GM23248 (cell line): Measurements from ENCODE around the gene TMED3. TPM values are rescaled to one million over a fixed set of nuclear protein-coding genes. Genes with fewer than 3 reads are reported as not detected.
"Not testable (repeated sequence)": the region's sequence is repeated elsewhere in the genome, so short reads cannot be mapped to it uniquely, and the experiment has no call there.

Experiments used
- DNase-seq: peaks from one replicate; pipeline ENCODE4 v3.0.0-alpha.2; 2015
- H2AFZ ChIP-seq: fragments of 200-600 bp; sonication (generic); 2 replicates; pipeline ENCODE4 v1.6.1; 2016; ENCODE audit warnings: antibody characterized with exemption
- H3F3A ChIP-seq: fragments of 200-600 bp; sonication (generic); 2 replicates; pipeline ENCODE4 v1.6.1; 2016; ENCODE audit warnings: mild to moderate bottlenecking, antibody characterized with exemption, mixed run types; ENCODE audit not compliant: insufficient read depth
- H3K27ac ChIP-seq: fragments of 200-600 bp; sonication (generic); 2 replicates; pipeline ENCODE4 v1.5.1; 2016; ENCODE audit warnings: mild to moderate bottlenecking
- H3K27me3 ChIP-seq: fragments of 200-600 bp; sonication (generic); replicated peaks from 2 replicates; pipeline ENCODE4 v1.6.1; 2016; ENCODE audit warnings: mild to moderate bottlenecking; ENCODE audit not compliant: insufficient read depth
- H3K36me3 ChIP-seq: fragments of 200-600 bp; sonication (generic); 2 replicates; pipeline ENCODE4 v1.6.1; 2016; ENCODE audit warnings: low read depth, mild to moderate bottlenecking
- H3K4me1 ChIP-seq: fragments of 200-600 bp; sonication (generic); 2 replicates; pipeline ENCODE4 v1.6.1; 2016; ENCODE audit warnings: mild to moderate bottlenecking; ENCODE audit not compliant: insufficient read depth
- H3K4me2 ChIP-seq: fragments of 200-600 bp; sonication (generic); one replicate; pipeline ENCODE4 v1.6.1; 2016; ENCODE audit warnings: mild to moderate bottlenecking; ENCODE audit not compliant: unreplicated experiment
- H3K4me3 ChIP-seq: fragments of 200-600 bp; sonication (generic); 2 replicates; pipeline ENCODE4 v1.5.1; 2016; ENCODE audit warnings: mild to moderate bottlenecking
- H3K79me2 ChIP-seq: fragments of 200-600 bp; sonication (generic); 2 replicates; pipeline ENCODE4 v1.6.1; 2016; ENCODE audit warnings: mild to moderate bottlenecking; ENCODE audit not compliant: insufficient read depth
- H3K9ac ChIP-seq: fragments of 200-600 bp; sonication (generic); 2 replicates; pipeline ENCODE4 v1.6.1; 2016; ENCODE audit warnings: mild to moderate bottlenecking
- H3K9me2 ChIP-seq: fragments of 200-600 bp; sonication (generic); 2 replicates; pipeline ENCODE4 v1.6.1; 2016; ENCODE audit warnings: mixed run types, mild to moderate bottlenecking, moderate library complexity; ENCODE audit not compliant: insufficient read depth
- H3K9me3 ChIP-seq: fragments of 200-600 bp; sonication (generic); one replicate; pipeline ENCODE4 v1.6.1; 2017; ENCODE audit warnings: low read depth
- H4K20me1 ChIP-seq: fragments of 200-600 bp; sonication (generic); 2 replicates; pipeline ENCODE4 v1.6.0; 2016; ENCODE audit not compliant: insufficient read depth
- EZH2 ChIP-seq: fragments of 200-600 bp; sonication (generic); IDR thresholded peaks from 2 replicates; pipeline ENCODE4 v1.6.1; 2018; ENCODE audit warnings: antibody characterized with exemption, mild to moderate bottlenecking; ENCODE audit not compliant: insufficient read depth, poor library complexity, severe bottlenecking
- EZH2phosphoT487 ChIP-seq: fragments of 200-600 bp; sonication (generic); IDR thresholded peaks from 2 replicates; pipeline ENCODE4 v1.6.1; 2018; ENCODE audit warnings: antibody characterized with exemption, moderate library complexity, mild to moderate bottlenecking, low read depth; ENCODE audit not compliant: insufficient read depth
- WGBS, 2 experiments: methylation state at CpG; one replicate each; pipeline ENCODE4 v1.1.6; 2015 to 2017; ENCODE audit warnings: low lambda C conversion rate in 2 of 2, low coverage in 1 of 2; ENCODE audit errors: missing lambda C conversion rate in 2 of 2; 5-methylcytosine and 5-hydroxymethylcytosine counted together
- in situ Hi-C: fragments of 300-500 bp; cut with MboI; formaldehyde crosslinking; loops from 2 replicates; pipeline ENCODE4 v1.15.0; 2020
- polyA plus RNA-seq: library from polyadenylated mRNA; unstranded; fragments of >200 nt; fragmentation: Nextera tagmentation; extraction: Ambion mirVana; gene quantifications from 2 replicates; pipeline ENCODE4 v1.2.1, GENCODE V29; 2016
- total RNA-seq: library from RNA; depleted of rRNA; stranded (reverse); fragments of >200 nt; shearing (Covaris generic); gene quantifications from 2 replicates; pipeline ENCODE4 v1.2.3, GENCODE V29; 2014

The TMED3 gene
- total and polyA plus RNA-seq, 2 experiments from 2014 or later, result 168 to 209 TPM

DNA sequence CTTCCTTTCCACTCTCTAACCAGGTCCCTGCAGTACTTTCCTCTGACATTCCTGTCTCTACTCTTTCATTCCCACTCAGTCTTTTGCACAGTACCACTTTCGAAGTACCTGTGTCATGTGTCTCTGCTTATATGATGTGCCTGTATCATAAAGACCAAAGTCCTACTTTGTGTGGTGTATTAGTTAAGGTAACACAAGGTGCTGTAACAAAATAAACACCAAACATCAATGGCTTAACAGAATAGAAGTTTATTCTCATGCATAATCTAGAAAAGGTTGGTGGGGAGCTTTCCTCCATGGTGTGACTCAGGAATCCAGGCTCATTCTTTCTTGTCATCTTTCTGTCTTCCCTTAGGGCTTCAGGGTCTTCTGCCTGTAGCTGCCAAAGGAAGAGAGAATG lies 3.3 kb downstream of the TMED3 start:
- no peak overlapping the region for H3K27ac ChIP-seq
- H3F3A ChIP-seq, result no peaks in the 10 kb centered on the region
- H3K27me3 ChIP-seq, result no peaks in the 10 kb centered on the region
- H3K9ac ChIP-seq, result no peak overlapping the region
- peaks cover 35% of the 10 kb centered on the region for H3K36me3 ChIP-seq
- H3K4me2 ChIP-seq, result no peak overlapping the region
- WGBS, 2 experiments, result 96% methylated on average over 1 of the region's 1 CpG
- no peak for DNase-seq
- no peaks in the 10 kb centered on the region for H3K9me3 ChIP-seq
- H3K4me3 ChIP-seq, result no peak overlapping the region
- no peaks in the 10 kb centered on the region for H3K9me2 ChIP-seq
- TF ChIP-seq EZH2 (no peak), EZH2phosphoT487 (no peak)
- peaks cover 79% of the 10 kb centered on the region for H3K79me2 ChIP-seq
- in situ Hi-C loops, result no loop called here
- no peak overlapping the region for H2AFZ ChIP-seq
- H4K20me1 ChIP-seq, result no peaks in the 10 kb centered on the region; the same call in 1 of the 2 replicates
- H3K4me1 ChIP-seq, result peaks cover 10% of the 10 kb centered on the region; the same call in 1 of the 2 replicates

DNA sequence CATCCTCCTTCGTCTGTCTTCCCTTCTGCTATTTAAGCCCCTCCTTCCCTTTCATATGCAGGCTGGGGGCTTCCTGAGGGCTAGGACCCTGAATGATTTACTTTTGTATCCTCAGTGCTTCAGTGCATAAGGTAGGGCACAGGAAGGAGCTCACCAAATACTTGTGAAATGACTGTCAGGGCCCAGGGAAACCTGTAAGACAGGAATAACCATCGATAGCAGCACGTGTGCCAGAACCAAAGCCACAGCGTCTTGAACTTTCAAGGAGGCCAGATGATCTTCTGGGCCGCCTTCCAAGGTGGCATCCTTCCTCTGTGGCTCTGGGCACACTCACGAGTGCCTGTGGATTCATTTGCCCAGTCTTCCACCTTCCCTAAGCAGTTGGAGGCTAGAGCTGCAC lies 3.9 kb downstream of the TMED3 start:
- 73 to 78% methylated on average over 6 of the region's 6 CpGs for WGBS, 2 experiments
- TF ChIP-seq EZH2 (no peak), EZH2phosphoT487 (no peak)
- Histone ChIP-seq H2AFZ (no peak overlapping the region), H4K20me1 (no peaks in the 10 kb centered on the region; the same call in 1 of the 2 replicates), H3K4me1 (peaks cover 10% of the 10 kb centered on the region; the same call in 1 of the 2 replicates), H3K4me3 (no peak overlapping the region), H3K27ac (no peak overlapping the region), H3K9me3 (no peaks in the 10 kb centered on the region), H3K9me2 (no peaks in the 10 kb centered on the region), H3K36me3 (peaks cover 36% of the 10 kb centered on the region), H3K9ac (no peak overlapping the region), H3K79me2 (peaks cover 84% of the 10 kb centered on the region), H3K4me2 (no peak overlapping the region), H3K27me3 (no peaks in the 10 kb centered on the region), H3F3A (no peaks in the 10 kb centered on the region)
- in situ Hi-C loops, result no loop called here
- DNase-seq, result no peak

DNA sequence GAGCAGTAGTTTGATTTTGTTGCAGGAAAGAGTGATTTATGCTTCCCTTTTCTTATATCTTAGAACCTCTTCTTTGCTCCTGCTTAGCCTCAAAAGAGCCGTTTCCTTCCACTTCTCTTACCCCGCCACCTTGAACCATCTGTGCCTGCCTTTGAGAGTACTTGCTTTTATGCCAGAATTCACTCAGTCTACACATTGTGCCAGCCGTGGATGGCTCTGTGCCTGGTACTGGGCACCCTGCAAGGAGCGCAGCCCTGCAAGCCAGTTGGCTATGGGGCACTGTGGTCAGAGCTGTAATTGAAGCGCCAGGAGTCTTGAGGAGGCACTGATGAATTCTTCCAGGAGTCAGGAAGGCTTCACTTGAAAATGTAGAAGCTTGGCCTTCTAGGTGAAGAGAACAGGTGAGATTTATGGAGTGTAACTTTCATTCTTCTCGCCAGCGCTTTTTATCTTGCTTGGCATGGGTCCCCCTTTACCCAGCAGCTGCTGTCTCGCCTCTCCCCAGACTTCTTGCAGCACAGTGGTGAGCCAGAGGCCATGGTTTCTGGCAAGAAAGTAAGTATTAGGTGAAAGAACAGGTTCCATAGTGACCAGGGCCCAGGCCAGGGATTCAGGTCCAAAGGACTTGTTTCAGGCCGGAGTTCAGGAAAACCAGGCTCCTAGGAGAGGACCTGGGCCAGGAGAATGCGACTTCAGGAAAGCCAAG lies 4.9 kb downstream of the TMED3 start:
- Histone ChIP-seq H3K79me2 (peaks cover 89% of the 10 kb centered on the region), H4K20me1 (no peaks in the 10 kb centered on the region; the same call in 1 of the 2 replicates), H3K9me3 (no peaks in the 10 kb centered on the region), H3K9me2 (no peaks in the 10 kb centered on the region), H3K4me1 (peaks cover 10% of the 10 kb centered on the region; the same call in 1 of the 2 replicates), H3K4me2 (no peak overlapping the region), H3K36me3 (peaks cover 36% of the 10 kb centered on the region), H3K27ac (no peak overlapping the region), H3F3A (no peaks in the 10 kb centered on the region), H3K9ac (no peak overlapping the region), H3K27me3 (no peaks in the 10 kb centered on the region), H2AFZ (no peak overlapping the region), H3K4me3 (no peak overlapping the region)
- TF ChIP-seq EZH2phosphoT487 (no peak), EZH2 (no peak)
- WGBS, 2 experiments, result 87 to 88% methylated on average over 10 of the region's 10 CpGs
- no peak for DNase-seq
- in situ Hi-C loops, result no loop called here

DNA sequence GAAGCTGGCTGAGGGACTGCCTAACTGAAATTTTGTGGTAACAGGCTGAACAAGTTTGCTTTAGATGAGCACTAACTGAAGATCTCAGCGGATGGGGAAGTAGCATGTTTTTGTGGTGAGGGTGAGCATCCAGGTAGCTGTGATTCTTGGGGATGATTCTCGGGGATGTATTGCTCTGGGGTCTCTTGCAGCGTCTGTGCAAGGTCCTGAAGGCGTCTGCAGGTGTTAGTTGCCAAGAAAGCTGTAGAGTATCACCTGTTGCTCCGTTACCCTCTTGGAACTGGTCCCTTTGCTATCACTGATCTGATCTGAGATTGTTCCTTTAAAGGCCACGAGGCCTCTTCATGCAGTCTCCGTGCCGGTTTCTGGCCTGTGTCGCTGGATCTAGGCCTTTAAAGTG lies 6.0 kb downstream of the TMED3 start:
- Histone ChIP-seq H3K79me2 (peaks cover 92% of the 10 kb centered on the region), H3K4me3 (no peak overlapping the region), H4K20me1 (peaks cover 3% of the 10 kb centered on the region; the same call in 1 of the 2 replicates), H3K27me3 (no peaks in the 10 kb centered on the region), H3K9ac (no peak overlapping the region), H3K4me2 (no peak overlapping the region), H3K9me3 (no peaks in the 10 kb centered on the region), H2AFZ (no peak overlapping the region), H3K9me2 (no peaks in the 10 kb centered on the region), H3K27ac (no peak overlapping the region), H3K36me3 (peaks cover 36% of the 10 kb centered on the region), H3F3A (no peaks in the 10 kb centered on the region), H3K4me1 (peaks cover 9% of the 10 kb centered on the region; the same call in 1 of the 2 replicates)
- in situ Hi-C loops, result no loop called here
- TF ChIP-seq EZH2, result no peak
- no peak for TF ChIP-seq EZH2phosphoT487
- WGBS, 2 experiments, result 93 to 95% methylated on average over 9 of the region's 9 CpGs
- DNase-seq, result no peak

DNA sequence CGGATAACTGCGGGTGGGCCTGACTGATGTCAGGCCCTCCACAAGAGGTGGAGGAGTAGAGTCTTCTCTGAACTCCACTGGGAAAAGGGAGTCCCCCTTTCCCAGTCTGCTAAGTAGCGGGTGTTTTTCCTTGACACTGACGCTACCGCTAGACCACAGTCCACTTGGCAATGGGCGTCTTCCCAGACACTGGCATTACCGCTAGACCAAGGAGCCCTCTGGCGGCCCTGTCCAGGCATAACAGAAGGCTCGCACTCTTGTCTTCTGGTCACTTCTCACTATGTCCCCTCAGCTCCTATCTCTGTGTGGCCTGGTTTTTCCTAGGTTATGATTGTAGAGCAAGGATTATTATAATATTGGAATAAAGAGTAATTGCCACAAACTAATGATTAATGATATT lies 9.1 kb downstream of the TMED3 start:
- H4K20me1 ChIP-seq, H3K9me2 ChIP-seq, H3K27me3 ChIP-seq, H2AFZ ChIP-seq, H3K9ac ChIP-seq, H3K9me3 ChIP-seq, H3K4me3 ChIP-seq, H3K27ac ChIP-seq, DNase-seq, H3K4me2 ChIP-seq, H3K4me1 ChIP-seq, in situ Hi-C loops, H3F3A ChIP-seq: not testable (repeated sequence)
- 92 to 93% methylated on average over 9 of the region's 9 CpGs for WGBS, 2 experiments
- Histone ChIP-seq H3K79me2 (peaks cover 90% of the 10 kb centered on the region), H3K36me3 (peaks cover 39% of the 10 kb centered on the region)
